Astrocyte (in vitro differentiated cells and primary cell): Measurements from ENCODE around the gene SMOC1. TPM values are rescaled to one million over a fixed set of nuclear protein-coding genes. Genes with fewer than 3 reads are reported as not detected.

Source experiments
- DNase-seq: peaks from one replicate; pipeline ENCODE4 v3.0.0-alpha.2; 2010; ENCODE audit warnings: low read depth
- FAIRE-seq: peaks from 2 replicates; lab custom pipeline; 2011; peaks lifted over from hg19 to GRCh38; lab: Jason Lieb, UNC
- H2AFZ ChIP-seq: 2 replicates; pipeline ENCODE4 v1.6.0; 2012; ENCODE audit warnings: low read depth, low read length, inconsistent platforms
- H3K27ac ChIP-seq: 2 replicates; pipeline ENCODE4 v1.5.1; 2011; ENCODE audit warnings: low read depth, low read length, inconsistent platforms
- H3K27me3 ChIP-seq: 2 replicates; pipeline ENCODE4 v1.6.0; 2011; ENCODE audit warnings: low read length, inconsistent platforms; ENCODE audit not compliant: insufficient read depth
- H3K36me3 ChIP-seq: 2 replicates; pipeline ENCODE4 v1.5.1; 2011; ENCODE audit warnings: low read length, inconsistent platforms; ENCODE audit not compliant: insufficient read depth
- H3K4me1 ChIP-seq: 2 replicates; pipeline ENCODE4 v1.5.1; 2011; ENCODE audit warnings: low read length, inconsistent platforms; ENCODE audit not compliant: insufficient read depth
- H3K4me2 ChIP-seq: 2 replicates; pipeline ENCODE4 v1.6.0; 2012; ENCODE audit warnings: low read length, inconsistent platforms
- H3K4me3 ChIP-seq: 2 replicates; pipeline ENCODE4 v1.5.1; 2011; ENCODE audit warnings: low read depth, mild to moderate bottlenecking, low read length, inconsistent platforms; ENCODE audit not compliant: insufficient read depth
- H3K79me2 ChIP-seq: 2 replicates; pipeline ENCODE4 v1.6.0; 2012; ENCODE audit warnings: mild to moderate bottlenecking, low read length, inconsistent platforms; ENCODE audit not compliant: insufficient read depth
- H3K9ac ChIP-seq: 2 replicates; pipeline ENCODE4 v1.6.0; 2012; ENCODE audit warnings: mild to moderate bottlenecking, low read length, inconsistent platforms
- H3K9me3 ChIP-seq: 2 replicates; pipeline ENCODE4 v1.5.1; 2012; ENCODE audit warnings: low read depth, mild to moderate bottlenecking, low read length, inconsistent platforms; ENCODE audit not compliant: insufficient read depth
- H4K20me1 ChIP-seq: 2 replicates; pipeline ENCODE4 v1.6.0; 2012; ENCODE audit warnings: low read length, inconsistent platforms; ENCODE audit not compliant: insufficient read depth
- H3K27ac Mint-ChIP-seq: one replicate; pipeline ENCODE4 v1.8.0; 2021; ENCODE audit warnings: mild to moderate bottlenecking, mixed read lengths; ENCODE audit not compliant: unreplicated experiment
- H3K27me3 Mint-ChIP-seq: one replicate; pipeline ENCODE4 v1.8.0; 2021; ENCODE audit warnings: low read depth, mixed read lengths; ENCODE audit not compliant: unreplicated experiment
- H3K36me3 Mint-ChIP-seq: one replicate; pipeline ENCODE4 v1.8.0; 2021; ENCODE audit warnings: low read depth, mixed read lengths; ENCODE audit not compliant: unreplicated experiment
- H3K4me1 Mint-ChIP-seq: one replicate; pipeline ENCODE4 v1.8.0; 2021; ENCODE audit warnings: low read depth, mixed read lengths; ENCODE audit not compliant: unreplicated experiment
- H3K4me3 Mint-ChIP-seq: one replicate; pipeline ENCODE4 v1.8.0; 2021; ENCODE audit warnings: mild to moderate bottlenecking, moderate library complexity, mixed read lengths; ENCODE audit not compliant: unreplicated experiment
- H3K9me3 Mint-ChIP-seq: one replicate; pipeline ENCODE4 v1.8.0; 2021; ENCODE audit warnings: mild to moderate bottlenecking, mixed read lengths; ENCODE audit not compliant: unreplicated experiment
- EZH2 ChIP-seq: IDR thresholded peaks from 2 replicates; pipeline ENCODE4 v1.6.1; 2012; ENCODE audit warnings: mild to moderate bottlenecking, low read length, inconsistent platforms; ENCODE audit not compliant: insufficient read depth
- total RNA-seq: library from RNA; stranded (reverse); gene quantifications from 2 replicates; pipeline ENCODE4 v1.2.1, GENCODE V29; 2021
- TF ChIP-seq, protein P1 (sequence below): IDR thresholded peaks from 2 replicates; pipeline ENCODE4 v1.5.1; 2011; ENCODE audit warnings: low read depth, mild to moderate bottlenecking, inconsistent platforms, low read length, moderate library complexity; ENCODE audit not compliant: insufficient read depth

SMOC1 gene
- total RNA-seq, 1 donor from 2014 or later: 0.16 TPM

DNA sequence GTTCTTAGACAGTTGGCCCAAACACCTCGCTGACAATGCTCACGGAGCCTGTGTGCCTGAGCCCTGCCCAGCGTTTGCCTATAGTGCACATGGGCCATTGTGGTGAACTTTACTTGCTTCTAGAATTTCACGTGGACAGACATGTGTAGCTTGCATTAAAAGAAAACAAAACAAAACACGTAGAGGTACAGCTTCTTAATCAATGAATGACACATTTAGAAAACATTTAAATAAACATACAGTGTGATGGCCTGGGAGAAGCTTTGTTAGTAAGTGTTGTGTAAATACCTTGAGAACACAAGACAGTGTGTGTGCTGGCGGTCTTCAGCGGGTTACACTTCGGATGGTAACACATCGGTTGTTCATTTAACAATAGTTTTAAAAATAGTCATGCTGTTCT is 38.1 kb downstream of the SMOC1 start:
- H3K9me3 Mint-ChIP-seq: no peaks in the 10 kb centered on the region
- no peak for TF ChIP-seq EZH2
- TF ChIP-seq, protein P1, sequence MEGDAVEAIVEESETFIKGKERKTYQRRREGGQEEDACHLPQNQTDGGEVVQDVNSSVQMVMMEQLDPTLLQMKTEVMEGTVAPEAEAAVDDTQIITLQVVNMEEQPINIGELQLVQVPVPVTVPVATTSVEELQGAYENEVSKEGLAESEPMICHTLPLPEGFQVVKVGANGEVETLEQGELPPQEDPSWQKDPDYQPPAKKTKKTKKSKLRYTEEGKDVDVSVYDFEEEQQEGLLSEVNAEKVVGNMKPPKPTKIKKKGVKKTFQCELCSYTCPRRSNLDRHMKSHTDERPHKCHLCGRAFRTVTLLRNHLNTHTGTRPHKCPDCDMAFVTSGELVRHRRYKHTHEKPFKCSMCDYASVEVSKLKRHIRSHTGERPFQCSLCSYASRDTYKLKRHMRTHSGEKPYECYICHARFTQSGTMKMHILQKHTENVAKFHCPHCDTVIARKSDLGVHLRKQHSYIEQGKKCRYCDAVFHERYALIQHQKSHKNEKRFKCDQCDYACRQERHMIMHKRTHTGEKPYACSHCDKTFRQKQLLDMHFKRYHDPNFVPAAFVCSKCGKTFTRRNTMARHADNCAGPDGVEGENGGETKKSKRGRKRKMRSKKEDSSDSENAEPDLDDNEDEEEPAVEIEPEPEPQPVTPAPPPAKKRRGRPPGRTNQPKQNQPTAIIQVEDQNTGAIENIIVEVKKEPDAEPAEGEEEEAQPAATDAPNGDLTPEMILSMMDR: no peak
- peaks cover 2% of the 10 kb centered on the region for H3K27me3 Mint-ChIP-seq
- Histone ChIP-seq H3K27me3 (no peaks in the 10 kb centered on the region), H3K9ac (no peak overlapping the region), H3K79me2 (no peaks in the 10 kb centered on the region), H3K4me2 (no peak overlapping the region), H3K4me1 (no peaks in the 10 kb centered on the region), H3K9me3 (no peaks in the 10 kb centered on the region), H4K20me1 (no peaks in the 10 kb centered on the region), H3K36me3 (no peaks in the 10 kb centered on the region), H2AFZ (no peak overlapping the region), H3K4me3 (no peak overlapping the region), H3K27ac (no peak overlapping the region)
- no peaks in the 10 kb centered on the region for H3K4me1 Mint-ChIP-seq
- no peaks in the 10 kb centered on the region for H3K36me3 Mint-ChIP-seq
- no peak for DNase-seq
- no peak overlapping the region for H3K27ac Mint-ChIP-seq
- no peak overlapping the region for H3K4me3 Mint-ChIP-seq
- FAIRE-seq: no peak

DNA sequence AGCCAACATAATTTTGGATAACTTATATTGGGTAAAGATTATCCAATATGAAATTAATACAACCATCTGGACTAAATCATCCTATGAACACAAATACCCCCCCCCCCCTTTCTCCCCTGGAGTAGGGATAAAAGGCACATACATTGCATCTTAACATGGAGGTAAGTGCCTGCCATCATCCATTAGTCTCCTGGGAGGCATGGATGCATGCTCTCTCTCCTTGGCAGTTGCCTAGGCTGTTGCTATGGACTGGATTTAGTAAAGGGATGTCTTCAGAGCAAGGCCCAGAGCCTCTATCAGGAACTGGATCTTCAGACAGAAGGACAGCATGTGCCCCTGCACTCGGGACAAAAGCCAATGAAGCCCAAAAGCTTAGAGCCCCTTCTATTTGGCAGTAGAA is 40.6 kb downstream of the SMOC1 start:
- H3K27ac Mint-ChIP-seq: no peak overlapping the region
- no peak overlapping the region for H3K27ac ChIP-seq
- H3K36me3 ChIP-seq: no peaks in the 10 kb centered on the region
- H3K4me1 ChIP-seq: peaks cover 3% of the 10 kb centered on the region
- H3K4me3 Mint-ChIP-seq: no peak overlapping the region
- no peak overlapping the region for H3K9ac ChIP-seq
- no peaks in the 10 kb centered on the region for H3K36me3 Mint-ChIP-seq
- H3K4me1 Mint-ChIP-seq: no peaks in the 10 kb centered on the region
- H4K20me1 ChIP-seq: no peaks in the 10 kb centered on the region
- no peak overlapping the region for H2AFZ ChIP-seq
- H3K79me2 ChIP-seq: no peaks in the 10 kb centered on the region
- no peaks in the 10 kb centered on the region for H3K9me3 Mint-ChIP-seq
- no peak for DNase-seq
- no peak for FAIRE-seq
- peaks cover 2% of the 10 kb centered on the region for H3K27me3 ChIP-seq
- no peaks in the 10 kb centered on the region for H3K9me3 ChIP-seq
- peaks cover 8% of the 10 kb centered on the region for H3K27me3 Mint-ChIP-seq
- H3K4me2 ChIP-seq: no peak overlapping the region
- TF ChIP-seq, protein P1: no peak
- TF ChIP-seq EZH2: no peak
- H3K4me3 ChIP-seq: no peak overlapping the region

DNA sequence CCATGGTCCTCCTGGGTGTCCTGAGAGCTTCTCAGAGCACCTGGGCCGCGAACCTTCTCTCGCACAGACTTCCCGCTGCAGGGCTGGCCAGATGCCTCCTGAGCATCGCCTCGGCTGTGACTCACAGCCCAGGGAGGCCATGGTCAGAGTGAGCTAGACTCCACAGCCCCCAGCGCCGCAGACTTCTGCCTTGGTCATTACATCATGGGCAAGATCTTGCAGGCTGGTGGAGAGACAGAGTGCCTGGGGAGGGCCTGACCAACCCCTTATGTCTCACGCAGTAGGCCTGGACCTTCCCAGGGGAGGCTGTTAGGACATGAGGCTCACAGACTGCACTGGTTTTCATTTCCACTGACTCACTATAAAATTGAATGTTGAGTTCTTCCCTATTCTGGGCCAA is 41.8 kb downstream of the SMOC1 start:
- H3K4me2 ChIP-seq: no peak overlapping the region
- FAIRE-seq (no peak), DNase-seq (peak; percentile 74)
- H3K27ac Mint-ChIP-seq: no peak overlapping the region
- peaks cover 3% of the 10 kb centered on the region for H3K4me1 ChIP-seq
- H3K9me3 Mint-ChIP-seq: no peaks in the 10 kb centered on the region
- no peaks in the 10 kb centered on the region for H3K4me1 Mint-ChIP-seq
- peaks cover 15% of the 10 kb centered on the region for H3K27me3 Mint-ChIP-seq
- H3K27me3 ChIP-seq: peaks cover 2% of the 10 kb centered on the region
- no peak overlapping the region for H3K4me3 Mint-ChIP-seq
- H3K36me3 Mint-ChIP-seq: no peaks in the 10 kb centered on the region
- no peaks in the 10 kb centered on the region for H4K20me1 ChIP-seq
- no peak overlapping the region for H3K9ac ChIP-seq
- no peaks in the 10 kb centered on the region for H3K9me3 ChIP-seq
- H3K36me3 ChIP-seq: no peaks in the 10 kb centered on the region
- H3K27ac ChIP-seq: peak overlapping the region; percentile 26
- TF ChIP-seq EZH2: no peak
- TF ChIP-seq, protein P1: no peak
- no peaks in the 10 kb centered on the region for H3K79me2 ChIP-seq
- no peak overlapping the region for H2AFZ ChIP-seq
- no peak overlapping the region for H3K4me3 ChIP-seq
